HCT116 (cell line): Measurements from ENCODE around the gene MEPCE. TPM values are rescaled to one million over a fixed set of nuclear protein-coding genes. Genes with fewer than 3 reads are reported as not detected.

Source experiments
- ATAC-seq: fragments of 200-7000 bp; cut with Tn5 transposase; 2 replicates; pipeline ENCODE4 v1.9.1; 2020; ENCODE audit warnings: mild to moderate bottlenecking, moderate library complexity
- BruUV-seq: library from RNA; stranded (reverse); fragments of 400-500 nt; replicated peaks from 2 replicates; lab custom pipeline; 2021; lab: Mats Ljungman, UMichigan
- CTCF ChIA-PET: fragments of 300-600 bp; sonication (Branson Sonifier 250); formaldehyde crosslinking; loops from one replicate; lab custom pipeline; 2021; ENCODE audit warnings: antibody characterized with exemption; lab: Charles Lee
- POLR2A ChIA-PET: fragments of 300-600, 350-600 bp; sonication (Branson Sonifier 250); formaldehyde crosslinking; loops from one replicate; lab custom pipeline; 2021; ENCODE audit warnings: antibody characterized with exemption; lab: Charles Lee
- RAD21 ChIA-PET, 2 experiments: fragments of 300-600 bp; sonication (Branson Sonifier 250); formaldehyde crosslinking; loops; one replicate each; lab custom pipeline; 2023; ENCODE audit warnings: low total read pairs in 2 of 2; ENCODE audit not compliant: uncharacterized antibody in 2 of 2, unreplicated experiment in 2 of 2, low non-redundant PET in 1 of 2; lab: Charles Lee
- DNase-seq: peaks from one replicate; pipeline ENCODE4 v3.0.0-alpha.2; 2010; ENCODE audit warnings: low read depth, low spot score
- H2AFZ ChIP-seq: fragments of 200-600 bp; shearing (Covaris generic), sonication (generic); 2 replicates; pipeline ENCODE4 v1.6.1; 2017; ENCODE audit warnings: low read depth, mixed run types, mixed read lengths, antibody characterized with exemption, low read length; ENCODE audit not compliant: poor library complexity, severe bottlenecking
- H3K27ac ChIP-seq: 2 replicates; pipeline ENCODE4 v1.5.1; 2012; ENCODE audit warnings: low read depth, low read length
- H3K27me3 ChIP-seq: fragments of 200-600 bp; sonication (generic); 2 replicates; pipeline ENCODE4 v1.6.1; 2016; ENCODE audit warnings: mixed run types, low read length, mixed read lengths; ENCODE audit not compliant: insufficient read depth
- H3K36me3 ChIP-seq, 2 experiments: fragments of 200-500 bp in 1 of 2; fragments of 200-600 bp in 1 of 2; sonication (Bioruptor generic) in 1 of 2; sonication (generic) in 1 of 2; 2 replicates each; pipeline versions ENCODE4 v1.5.1 to v1.6.1; 2014 to 2016; ENCODE audit warnings: low read length in 2 of 2, inconsistent platforms in 1 of 2, mixed read lengths in 1 of 2, mixed run types in 1 of 2; ENCODE audit not compliant: insufficient read depth in 2 of 2, control insufficient read depth in 1 of 2
- H3K4me1 ChIP-seq, 2 experiments: fragments of 200-600 bp in 1 of 2; sonication (generic) in 1 of 2; 2 replicates each; pipeline versions ENCODE4 v1.5.1 to v1.6.1; 2012 to 2017; ENCODE audit warnings: low read length in 2 of 2, inconsistent platforms in 1 of 2, mild to moderate bottlenecking in 1 of 2, mixed read lengths in 1 of 2, mixed run types in 1 of 2, moderate library complexity in 1 of 2; ENCODE audit not compliant: insufficient read depth in 2 of 2, control insufficient read depth in 1 of 2
- H3K4me2 ChIP-seq: fragments of 200-600 bp; sonication (generic); 2 replicates; pipeline ENCODE4 v1.6.1; 2017; ENCODE audit warnings: mixed run types, low read length, mixed read lengths
- H3K4me3 ChIP-seq, 2 experiments: fragments of 200-600 bp in 1 of 2; sonication (generic) in 1 of 2; replicated peaks in 1 of 2; 2 replicates each; pipeline ENCODE4 v1.5.1; 2011 to 2016; ENCODE audit warnings: low read length in 2 of 2, control low read depth in 1 of 2, low read depth in 1 of 2, mild to moderate bottlenecking in 1 of 2, mixed read lengths in 1 of 2, mixed run types in 1 of 2
- H3K79me2 ChIP-seq: fragments of 200-600 bp; sonication (generic); 2 replicates; pipeline ENCODE4 v1.6.1; 2017; ENCODE audit warnings: mild to moderate bottlenecking, mixed run types, low read length, moderate library complexity, mixed read lengths; ENCODE audit not compliant: insufficient read depth
- H3K9ac ChIP-seq: fragments of 200-600 bp; sonication (generic); 2 replicates; pipeline ENCODE4 v1.6.1; 2016; ENCODE audit warnings: low read length, mixed read lengths
- H3K9me2 ChIP-seq: fragments of 200-600 bp; sonication (generic), shearing (Covaris generic); 2 replicates; pipeline ENCODE4 v1.6.1; 2017; ENCODE audit warnings: mixed run types, mild to moderate bottlenecking, moderate library complexity; ENCODE audit not compliant: insufficient read depth
- H3K9me3 ChIP-seq, 2 experiments: fragments of 200-500 bp in 1 of 2; fragments of 200-600 bp in 1 of 2; sonication (Bioruptor generic) in 1 of 2; sonication (generic) in 1 of 2; 2 replicates each; pipeline ENCODE4 v1.6.1; 2014 to 2017; ENCODE audit warnings: low read length in 2 of 2, mixed read lengths in 2 of 2, inconsistent platforms in 1 of 2, low read depth in 1 of 2, mild to moderate bottlenecking in 1 of 2, mixed run types in 1 of 2, moderate library complexity in 1 of 2; ENCODE audit not compliant: control insufficient read depth in 1 of 2, insufficient read depth in 1 of 2
- H4K20me1 ChIP-seq: fragments of 200-600 bp; sonication (generic), shearing (Covaris generic); 2 replicates; pipeline ENCODE4 v1.6.1; 2017; ENCODE audit warnings: mixed run types, mild to moderate bottlenecking, moderate library complexity; ENCODE audit not compliant: insufficient read depth
- POLR2AphosphoS5 ChIP-seq: IDR thresholded peaks from 2 replicates; pipeline ENCODE4 v1.6.1; 2011; ENCODE audit warnings: mild to moderate bottlenecking, low read depth, low read length, moderate library complexity
- SP1 ChIP-seq: IDR thresholded peaks from 2 replicates; pipeline ENCODE4 v1.6.1; 2012; ENCODE audit warnings: low read depth
- ZBTB33 ChIP-seq: IDR thresholded peaks from 2 replicates; pipeline ENCODE4 v1.6.1; 2011; ENCODE audit warnings: mild to moderate bottlenecking, low read length, moderate library complexity; ENCODE audit not compliant: insufficient replicate concordance; ENCODE audit errors: extremely low read depth
- intact Hi-C: fragments of 100-400 bp; cut with micrococcal nuclease; formaldehyde crosslinking; loops from 2 replicates; pipeline ENCODE4 v1.10.0; 2022
- total RNA-seq: library from RNA; stranded (reverse); gene quantifications from one replicate; pipeline ENCODE4 v1.2.1, GENCODE V29; 2021; ENCODE audit not compliant: unreplicated experiment

Gene MEPCE
- total RNA-seq, 1 experiment from 2014 or later = 44.4 TPM

- no peak for TF ChIP-seq ZBTB33
- TF ChIP-seq POLR2AphosphoS5 = no peak
- TF ChIP-seq SP1 = no peak
- TF ChIP-seq, all 23 proteins: peak for 0
Observed at GRCh38 chr7:100441641-100442535, 12.3 kb downstream of the MEPCE start (continued).

GRCh38 chr7:100443096-100443840 is 13.6 kb downstream of the MEPCE start:
- H3K4me1 ChIP-seq = peaks cover 0 to 11% of the 10 kb centered on the region in 2 experiments; a peak in 2 of 4 replicates
- H3K9ac ChIP-seq = no peak overlapping the region
- H3K4me3 ChIP-seq = no peak overlapping the region
- H3K79me2 ChIP-seq = no peaks in the 10 kb centered on the region
- H3K27me3 ChIP-seq = no peaks in the 10 kb centered on the region
- RAD21 ChIA-PET = no interaction called here
- H3K4me2 ChIP-seq = no peak overlapping the region
- no peaks in the 10 kb centered on the region for H4K20me1 ChIP-seq
- no TSS peak for BruUV-seq
- H3K9me2 ChIP-seq = no peaks in the 10 kb centered on the region
- intact Hi-C loops = no loop called here
- CTCF ChIA-PET = no interaction called here
- TF ChIP-seq SP1 (no peak), ZBTB33 (no peak)
- ATAC-seq (no peak), DNase-seq (no peak)
- no peaks in the 10 kb centered on the region for H3K36me3 ChIP-seq
- H3K27ac ChIP-seq = no peak overlapping the region
- H3K9me3 ChIP-seq = no peaks in the 10 kb centered on the region
- H2AFZ ChIP-seq = no peak overlapping the region
- POLR2A ChIA-PET = no interaction called here
